ENCODE results near the gene BEST4. TPM values are rescaled to one million over a fixed set of nuclear protein-coding genes. Genes with fewer than 3 reads are reported as not detected.

BEST4 gene
- total and polyA plus RNA-seq, 2 of the 13 experiments (the other 11 are each of a cell fraction or from before 2014, with no cell fraction given), result 0.77 to 1.4 TPM

DNA sequence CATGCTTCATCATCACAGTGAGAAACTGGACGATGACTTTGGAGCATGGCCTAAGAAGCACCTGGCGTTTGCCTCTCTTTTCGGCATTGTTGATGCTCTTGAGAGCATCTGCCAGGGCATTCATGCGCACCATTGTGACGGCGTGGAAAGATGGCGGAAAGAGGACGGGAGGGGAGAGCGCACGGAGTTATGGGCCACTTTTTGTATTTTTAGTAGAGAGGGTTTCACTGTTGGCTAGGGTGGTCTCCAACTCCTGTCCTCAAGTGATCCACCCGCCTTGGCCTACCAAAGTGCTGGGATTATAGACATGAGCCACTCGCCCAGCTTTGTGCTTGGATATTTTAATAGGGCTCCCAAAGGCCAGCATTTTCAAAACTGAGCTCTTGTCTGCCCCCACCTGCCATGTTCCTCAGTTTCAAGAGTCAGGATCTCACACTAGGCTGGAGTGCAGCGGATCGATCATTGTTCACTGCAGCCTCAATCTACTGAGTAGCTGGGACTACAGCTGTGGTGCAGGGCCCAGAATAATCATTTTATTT is 7.3 kb downstream of the BEST4 start:
- ChIA-PET CTCF (ENCODE audit: low intra/inter-chr PET ratio, low total read pairs) (no interaction called here), POLR2A (interaction anchor here (0.9 to 2.6 kb wide), 8 partner anchors 19 to 523 kb away, joined by 3 to 14 read pairs (median 6); partner anchors contain the start of genes BTBD19, DYNLT4, PLK3 and RNU5D-1)
- BruUV-seq (replicated peaks), result no TSS peak
- TF ChIP-seq NR3C1 (CRISPR knock-in tag; IDR thresholded peaks at IDR 0.05), result no peak
- 0 out of 2 replicates have a peak, but pooled peaks have one; percentile 46 for TF ChIP-seq PAF1 (CRISPR knock-in tag; IDR thresholded peaks at IDR 0.05)
- TF ChIP-seq NCOA5 (CRISPR knock-in tag; IDR thresholded peaks at IDR 0.05), result no peak
- no peak for TF ChIP-seq HMGA1 (CRISPR knock-in tag; conservative IDR thresholded peaks at IDR 0.05)
- 0 out of 2 replicates have a peak, but pooled peaks have one; percentile 42 for TF ChIP-seq POLR2AphosphoS5 (IDR thresholded peaks at IDR 0.05; ENCODE audit: low read depth, low read length)
- no peak for TF ChIP-seq ATF7-NPFF (CRISPR knock-in tag; IDR thresholded peaks at IDR 0.05; ENCODE audit: low read depth)
- TF ChIP-seq POLR2AphosphoS2 (IDR thresholded peaks at IDR 0.05; ENCODE audit: low read depth, low read length), result peak; percentile 79; the same call in 1 of the 2 replicates
- no peak for TF ChIP-seq ZMYM2 (CRISPR knock-in tag; IDR thresholded peaks at IDR 0.05)
- TF ChIP-seq THRA (CRISPR knock-in tag; IDR thresholded peaks at IDR 0.05; ENCODE audit: borderline replicate concordance), result no peak
- 0 out of 2 replicates have a peak, but pooled peaks have one; percentile 12 for TF ChIP-seq MBD4 (IDR thresholded peaks at IDR 0.05; ENCODE audit: borderline replicate concordance, low read length)
- TF ChIP-seq ZNF224 (CRISPR knock-in tag; IDR thresholded peaks at IDR 0.05), result no peak
- peak; percentile 43 for TF ChIP-seq ZBTB38 (CRISPR knock-in tag; IDR thresholded peaks at IDR 0.05)
- 0 out of 2 replicates have a peak, but pooled peaks have one; percentile 1 for TF ChIP-seq PRMT3 (CRISPR knock-in tag; IDR thresholded peaks at IDR 0.05; ENCODE audit: borderline replicate concordance, low read depth)
- no peak for TF ChIP-seq MED1 (CRISPR knock-in tag; IDR thresholded peaks at IDR 0.05)
- no peak for TF ChIP-seq ELF4 (CRISPR knock-in tag; IDR thresholded peaks at IDR 0.05; ENCODE audit: borderline replicate concordance)
- TF ChIP-seq ZNF891 (CRISPR knock-in tag; IDR thresholded peaks at IDR 0.05), result no peak
- TF ChIP-seq ZNF180 (CRISPR knock-in tag; IDR thresholded peaks at IDR 0.05; ENCODE audit: borderline replicate concordance, low read depth), result no peak
- TF ChIP-seq SMARCE1 (IDR thresholded peaks at IDR 0.05; ENCODE audit: borderline replicate concordance), result no peak
- TF ChIP-seq ZNF577 (CRISPR knock-in tag; IDR thresholded peaks at IDR 0.05; ENCODE audit: borderline replicate concordance, low read depth), result no peak
- no peak for TF ChIP-seq ZNF770 (CRISPR knock-in tag; IDR thresholded peaks at IDR 0.05)
- no peak for TF ChIP-seq ZNF552 (CRISPR knock-in tag; IDR thresholded peaks at IDR 0.05; ENCODE audit: borderline replicate concordance)
- no peak for TF ChIP-seq SYNCRIP (IDR thresholded peaks at IDR 0.05; ENCODE audit: insufficient read depth, low read depth, low read length)
- no peak for TF ChIP-seq ZNF709 (CRISPR knock-in tag; IDR thresholded peaks at IDR 0.05)
- TF ChIP-seq NFIC (IDR thresholded peaks at IDR 0.05; ENCODE audit: low read length), result no peak
- no peak for TF ChIP-seq ZMYM3 (CRISPR knock-in tag; IDR thresholded peaks at IDR 0.05)

More for the DNA sequence above, 7.3 kb downstream of the BEST4 start:
- FAIRE-seq, result no peak
- Histone ChIP-seq H3K9me3 (ENCODE audit: low read length) (no peaks in the 10 kb centered on the region), H4K20me1 (ENCODE audit: insufficient read depth, low read length) (peaks cover 36% of the 10 kb centered on the region), H3K4me3 (replicated peaks in 1 of 3; ENCODE audit: insufficient read depth in 1 of 3, low read depth in 2 of 3, low read length in 3 of 3) (no peak overlapping the region), H3K4me1 (ENCODE audit: insufficient read depth, low read length) (peaks cover 51% of the 10 kb centered on the region), H2AFZ (ENCODE audit: low read length) (no peak overlapping the region), H3K27ac (ENCODE audit: extremely low read length, insufficient read depth, low read length) (no peak overlapping the region), H3K4me2 (ENCODE audit: low read depth, low read length) (no peak overlapping the region), H3K36me3 (replicated peaks in 1 of 2; ENCODE audit: control insufficient read depth in 1 of 2, insufficient read depth in 2 of 2, low read length in 2 of 2) (peaks cover 12 to 24% of the 10 kb centered on the region in 2 experiments), H3K9ac (ENCODE audit: insufficient read depth, low read depth, low read length) (no peak overlapping the region), H3K27me3 (ENCODE audit: control insufficient read depth in 1 of 2, insufficient read depth in 2 of 2, low read length in 2 of 2) (no peaks in the 10 kb centered on the region), H3K79me2 (ENCODE audit: insufficient read depth, low read length) (peaks cover 30% of the 10 kb centered on the region)
- no peak for ATAC-seq
- in situ Hi-C loops (cut with HindIII; ENCODE audit: extremely low pct_ligation_motif_present, low pct_unique_long_range_greater_than_20kb) (no loop called here), intact Hi-C loops (cut with micrococcal nuclease; ENCODE audit: unreplicated experiment) (loop anchor here (5.0 kb wide), 2 partner anchors 37 to 48 kb away; partner anchors contain the start of gene RNU5D-1)
- no peak for DNase-seq (ENCODE audit: low spot score)
- 97% methylated on average over 14 of the region's 14 CpGs for WGBS (ENCODE audit: low lambda C conversion rate)

All from HepG2 (cell line).